H7 (cell line): ENCODE data around the gene ABTB2. TPM values are rescaled to one million over a fixed set of nuclear protein-coding genes. Genes with fewer than 3 reads are reported as not detected.
A peak's percentile ranks its signal among the peaks of the same experiment; 100 is the strongest.

ENCODE experiments used
- DNase-seq: peaks from one replicate; pipeline ENCODE4 v3.0.0; 2012
- H3K27me3 ChIP-seq: 2 replicates; pipeline ENCODE4 v1.6.0; 2011; ENCODE audit warnings: mild to moderate bottlenecking, low read length; ENCODE audit not compliant: control insufficient read depth, insufficient read depth
- H3K36me3 ChIP-seq: replicated peaks from 2 replicates; pipeline ENCODE4 v1.5.1; 2011; ENCODE audit warnings: low read length; ENCODE audit not compliant: control insufficient read depth, insufficient read depth
- H3K4me3 ChIP-seq: 2 replicates; pipeline ENCODE4 v1.5.1; 2011; ENCODE audit warnings: low read depth, mild to moderate bottlenecking, control low read depth, low read length, moderate library complexity; ENCODE audit not compliant: insufficient read depth
- total RNA-seq: library from RNA; depleted of rRNA; stranded (reverse); fragments of >200 nt; shearing (Covaris generic); gene quantifications from 2 replicates; pipeline ENCODE4 v1.2.3, GENCODE V29; 2014; rRNA removed

Gene ABTB2
- total RNA-seq, 1 experiment from 2014 or later: 12.2 TPM

GRCh38 chr11:34105957-34106504 lies 251.8 kb downstream of the ABTB2 start:
- Histone ChIP-seq H3K36me3 (peaks cover 19% of the 10 kb centered on the region), H3K27me3 (no peaks in the 10 kb centered on the region), H3K4me3 (peak overlapping the region; percentile 72)
- DNase-seq: no peak

GRCh38 chr11:34105079-34105956 lies 252.5 kb downstream of the ABTB2 start, which contains the start of gene NAT10:
Gene NAT10 (plus strand): TSS chr11:34105629. CDS start chr11:34108226, 2,597 bp downstream.
- H3K27me3 ChIP-seq: no peaks in the 10 kb centered on the region
- H3K36me3 ChIP-seq: peaks cover 16% of the 10 kb centered on the region
- peak; percentile 89 for DNase-seq
- H3K4me3 ChIP-seq: peak within 1 kb of the TSS; percentile 72

GRCh38 chr11:34104680-34105078 lies 253.1 kb downstream of the ABTB2 start:
- Histone ChIP-seq H3K4me3 (peak overlapping the region; percentile 72), H3K27me3 (no peaks in the 10 kb centered on the region), H3K36me3 (peaks cover 14% of the 10 kb centered on the region)
- DNase-seq: no peak

Other genes with a start within 250 kb of the ABTB2 start
- gene CAT, start 80.9 kb upstream of the ABTB2 start, total RNA-seq: not detected in 2 replicates
- not detected in 2 replicates for gene ELF5, start 155.8 kb upstream of the ABTB2 start, total RNA-seq